NCI-H1048 (cell line): ENCODE results near the gene CTNNBIP1.

Experiments
- DNase-seq: peaks from one replicate; lab custom pipeline; 2025; lab: John Stamatoyannopoulos, UW

Gene CTNNBIP1

DNA sequence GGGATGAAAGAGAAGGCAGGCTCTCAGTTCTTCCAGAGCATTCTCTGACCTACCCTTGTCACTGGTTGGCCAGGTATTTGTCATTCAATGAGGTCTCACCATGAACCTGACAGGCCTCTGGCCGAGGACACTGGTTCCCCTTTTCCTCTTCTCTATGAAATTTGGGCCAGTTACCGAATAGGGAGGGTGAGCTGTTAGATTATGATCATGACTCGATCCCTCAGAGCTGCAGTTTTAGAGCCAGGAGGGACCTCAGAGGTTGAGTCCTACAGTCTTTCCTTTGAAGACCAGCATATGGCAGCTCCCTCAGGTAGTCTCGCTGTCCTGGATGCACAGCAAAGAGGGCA, 56.8 kb downstream of the CTNNBIP1 start:
- no peak for DNase-seq

- DNase-seq: no peak
These were observed 57.4 kb downstream of the CTNNBIP1 start for GRCh38 chr1:9852410-9853248.

GRCh38 chr1:9852004-9852403, 58.1 kb downstream of the CTNNBIP1 start:
- no peak for DNase-seq

DNA sequence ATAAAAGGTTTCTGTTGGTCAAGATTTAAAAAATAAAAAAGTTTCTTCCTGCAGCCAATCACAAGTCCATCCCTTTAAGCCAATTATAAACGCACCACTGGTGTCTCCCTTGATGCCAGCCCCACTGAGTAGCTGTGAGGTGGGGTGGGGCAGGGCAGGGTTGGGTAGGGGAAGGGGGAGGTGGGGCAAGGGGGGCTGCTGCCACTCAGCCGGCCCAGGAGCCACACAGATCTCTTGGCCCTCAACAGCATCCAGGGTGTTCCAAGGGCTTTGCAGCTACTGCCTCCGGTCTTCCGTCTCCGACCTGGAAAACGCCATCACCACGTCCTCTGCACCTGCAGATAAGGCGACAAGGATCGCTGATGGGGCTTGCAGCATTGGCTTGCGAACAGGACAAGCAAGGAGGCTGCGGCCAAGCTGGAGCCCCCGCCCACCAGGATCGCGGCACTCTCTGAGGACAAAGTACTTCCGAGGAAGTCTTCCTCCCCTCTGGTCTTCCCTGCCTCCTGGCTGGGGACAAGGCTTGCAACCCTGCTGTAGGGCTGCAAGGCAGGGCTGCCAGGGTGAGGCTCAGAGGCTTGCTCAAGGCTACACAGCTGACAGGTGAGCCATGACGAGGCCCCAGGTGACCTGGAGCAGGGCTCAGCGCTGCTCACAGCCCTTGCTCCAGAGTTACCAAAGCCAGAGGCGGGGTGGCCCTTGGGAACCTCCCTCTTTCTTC, 59.5 kb downstream of the CTNNBIP1 start:
- no peak for DNase-seq

DNA sequence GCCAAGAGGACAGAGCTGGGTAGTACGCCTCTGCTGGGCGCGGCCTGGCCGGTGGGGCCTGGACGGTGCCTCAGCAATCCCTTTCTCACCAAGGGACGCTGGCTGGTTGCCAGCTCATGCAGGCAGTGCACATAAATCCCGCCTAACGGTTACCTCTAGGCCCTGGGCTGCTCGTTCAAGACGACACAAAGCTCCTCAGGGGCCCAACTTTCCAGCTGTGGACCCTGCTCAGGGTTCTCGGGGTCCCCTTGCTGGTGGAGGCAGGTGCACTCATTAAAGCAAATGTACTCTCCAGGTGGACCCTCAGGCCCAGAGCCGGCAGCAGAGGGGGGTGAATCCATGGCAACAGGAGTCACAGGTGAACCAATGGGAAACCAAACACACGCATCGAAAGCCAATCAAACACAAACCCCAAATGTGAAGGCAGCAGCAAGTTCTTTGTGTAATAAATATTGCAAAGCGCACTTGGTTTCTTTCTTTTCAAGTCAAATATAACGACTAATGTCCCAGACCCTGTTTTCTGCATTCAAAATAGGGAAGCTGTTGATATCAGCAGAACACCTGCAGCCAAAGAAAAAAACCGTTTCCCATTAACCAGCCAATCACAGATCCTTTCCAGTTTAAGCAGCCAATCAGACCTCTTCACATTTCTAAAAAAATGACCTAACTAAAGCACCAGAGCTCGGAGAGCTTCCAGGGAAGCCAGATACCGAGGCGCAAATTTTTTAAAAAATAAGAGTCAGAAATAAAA, 60.2 kb downstream of the CTNNBIP1 start:
- DNase-seq: no peak

- DNase-seq: no peak
These were observed 62.0 kb downstream of the CTNNBIP1 start for GRCh38 chr1:9848022-9848421.

DNA sequence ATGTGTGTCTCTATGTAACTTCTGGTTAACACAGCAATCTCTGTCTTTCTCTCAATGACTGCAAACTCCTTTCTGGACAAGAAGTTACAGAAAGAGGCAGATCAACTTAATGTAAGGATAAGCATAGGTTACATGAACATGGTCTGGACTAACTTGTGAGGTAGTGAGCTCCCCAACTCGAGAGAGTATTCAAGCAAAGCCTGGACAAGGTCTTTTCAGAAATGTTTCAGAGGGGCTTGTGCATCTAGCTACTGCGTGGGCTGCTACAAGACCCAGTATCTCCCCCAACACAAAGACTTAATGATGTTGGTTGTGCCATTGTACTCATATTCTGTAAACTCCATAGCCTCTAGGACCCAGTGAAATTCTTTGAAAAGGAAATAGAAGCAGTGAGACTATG, 62.8 kb downstream of the CTNNBIP1 start:
- DNase-seq: no peak

DNA sequence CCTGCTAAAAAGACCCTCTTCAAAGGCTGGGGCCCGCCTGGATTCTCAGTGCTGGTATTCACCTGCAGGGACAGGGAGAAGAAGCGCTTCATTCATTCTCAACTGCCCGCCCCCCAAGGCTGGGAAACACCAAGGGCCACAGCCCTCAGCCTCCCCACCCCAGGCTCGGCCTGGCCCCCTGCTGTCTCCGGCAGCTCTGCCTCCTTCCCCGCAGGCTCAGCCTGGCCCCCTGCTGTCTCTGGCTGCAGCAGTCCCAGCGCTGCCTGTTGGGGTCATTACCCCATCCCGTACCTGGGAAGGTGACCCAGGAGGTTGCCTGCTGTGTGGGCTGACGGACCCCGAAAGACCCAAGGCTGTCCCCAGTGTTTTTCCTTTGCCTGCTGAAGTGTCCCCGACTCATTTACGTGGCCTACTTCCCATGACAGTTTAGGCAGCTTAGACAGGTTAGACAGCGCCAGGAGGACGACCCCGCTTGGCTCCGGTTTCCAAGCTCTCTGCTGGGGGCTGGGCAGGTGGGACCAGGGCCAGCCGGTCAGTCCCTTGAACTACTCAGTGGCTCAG, 63.4 kb downstream of the CTNNBIP1 start:
- no peak for DNase-seq

- DNase-seq: no peak
These were observed 64.2 kb downstream of the CTNNBIP1 start for GRCh38 chr1:9845914-9846313.

DNA sequence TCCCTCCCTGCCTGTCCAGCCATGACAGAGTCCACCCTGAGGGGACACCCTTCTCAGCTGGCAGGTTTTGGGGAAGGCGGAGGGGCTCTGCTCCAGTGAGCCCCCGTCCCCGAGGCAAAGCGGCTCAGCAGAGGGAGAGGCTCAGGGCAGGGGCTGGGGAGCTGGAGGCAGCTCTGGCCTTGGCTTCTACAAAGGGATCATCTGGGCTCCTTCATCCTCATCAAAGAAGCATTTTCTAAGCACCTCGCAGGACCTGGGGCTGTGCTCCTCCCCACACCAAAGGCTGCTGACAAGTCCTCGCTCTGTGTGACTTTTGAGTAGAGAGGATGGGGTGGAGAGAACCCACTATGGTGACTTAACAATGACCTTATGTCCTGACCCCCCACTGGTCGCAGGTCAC, 65.3 kb downstream of the CTNNBIP1 start:
- no peak for DNase-seq

- no peak for DNase-seq
These were observed 66.0 kb downstream of the CTNNBIP1 start for GRCh38 chr1:9844106-9844505.

DNA sequence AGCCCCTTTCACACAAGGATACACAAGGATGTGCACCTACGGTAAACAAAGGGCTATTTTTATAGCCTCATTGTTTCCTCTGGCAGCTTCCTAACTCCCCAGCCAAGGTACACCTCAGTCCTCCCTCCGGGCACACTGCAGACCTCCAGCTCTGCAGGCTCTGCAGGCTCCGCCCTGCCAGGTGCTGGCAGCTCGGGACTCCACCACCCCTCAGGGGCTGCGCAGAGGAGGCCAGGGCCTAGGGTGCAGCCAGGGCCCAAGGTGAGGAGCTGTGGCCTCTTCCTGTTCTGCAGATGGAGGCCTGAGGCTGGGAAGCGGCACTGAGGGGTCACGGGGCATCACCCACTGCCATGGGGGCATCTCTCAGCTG, 66.5 kb downstream of the CTNNBIP1 start:
- DNase-seq: no peak

DNA sequence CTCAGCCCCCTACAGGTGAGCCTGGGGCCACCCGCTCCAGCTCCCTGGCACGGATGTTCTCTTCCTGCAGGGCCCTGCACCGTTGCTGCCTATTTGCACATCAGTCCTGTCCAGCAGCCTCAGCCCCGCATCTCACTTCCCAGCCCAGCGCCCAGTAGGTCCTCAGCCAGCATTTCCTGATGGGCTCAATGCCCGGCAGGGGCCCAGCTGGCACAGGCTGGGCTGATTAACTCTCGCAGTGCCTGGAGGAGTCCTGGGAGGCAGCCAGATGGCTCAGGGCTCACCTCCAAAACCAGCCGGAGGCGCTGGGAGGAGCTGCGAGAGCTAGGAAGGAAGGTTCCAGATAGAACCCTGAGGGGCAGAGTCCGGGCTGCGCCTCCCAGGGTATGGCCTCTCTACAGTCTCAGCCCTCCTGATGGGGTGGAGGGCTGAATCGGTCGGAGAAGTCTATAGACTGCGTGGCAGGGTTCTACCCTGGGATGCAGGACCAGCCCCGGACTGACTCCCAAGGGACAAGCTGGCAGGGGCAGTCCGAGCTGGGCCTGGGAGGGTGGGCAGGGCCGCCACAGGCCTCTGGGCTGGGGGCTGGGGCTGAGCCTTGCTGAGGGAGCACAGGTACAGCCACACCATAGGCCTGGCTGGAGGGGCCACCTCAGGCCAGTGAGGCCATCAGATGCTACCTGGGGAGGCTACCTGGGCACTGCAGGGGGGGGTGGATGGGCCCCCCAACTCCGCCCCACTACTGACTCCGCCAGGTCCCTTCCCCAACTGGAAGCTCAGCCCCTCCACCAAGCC, 67.1 kb downstream of the CTNNBIP1 start:
- no peak for DNase-seq

DNA sequence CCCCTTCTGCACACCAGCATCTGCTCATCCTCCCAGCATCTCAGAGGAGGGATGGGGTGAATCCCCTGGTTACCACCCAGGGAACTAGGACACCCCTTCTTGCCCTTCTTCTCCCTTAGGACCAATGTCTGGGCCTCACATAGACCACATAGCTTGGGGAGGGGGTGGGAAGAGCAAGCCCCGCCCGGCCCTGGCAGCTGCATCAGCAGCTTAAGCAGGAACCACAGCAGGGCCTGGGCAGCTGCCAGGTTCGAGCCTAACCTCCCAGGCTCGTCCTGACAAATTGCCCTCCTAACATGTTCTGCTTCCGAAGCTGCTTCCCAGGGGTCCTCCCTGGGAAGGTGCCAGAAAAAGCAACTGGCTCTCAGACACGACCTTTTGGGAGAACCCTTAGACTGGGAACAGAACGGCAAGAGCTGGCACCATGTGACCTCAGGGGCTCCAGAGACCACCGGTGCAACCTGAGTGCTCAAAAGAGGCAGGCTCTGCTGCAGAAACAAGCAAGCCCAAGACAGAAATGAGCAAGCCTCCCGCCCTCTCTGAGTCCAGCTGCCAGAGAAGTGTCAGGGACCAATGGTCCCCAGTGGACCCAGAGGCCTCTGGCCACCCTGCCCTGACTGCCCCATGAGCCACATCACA, 67.9 kb downstream of the CTNNBIP1 start:
- no peak for DNase-seq

- no peak for DNase-seq
These were observed 68.6 kb downstream of the CTNNBIP1 start for GRCh38 chr1:9841460-9841859.

DNA sequence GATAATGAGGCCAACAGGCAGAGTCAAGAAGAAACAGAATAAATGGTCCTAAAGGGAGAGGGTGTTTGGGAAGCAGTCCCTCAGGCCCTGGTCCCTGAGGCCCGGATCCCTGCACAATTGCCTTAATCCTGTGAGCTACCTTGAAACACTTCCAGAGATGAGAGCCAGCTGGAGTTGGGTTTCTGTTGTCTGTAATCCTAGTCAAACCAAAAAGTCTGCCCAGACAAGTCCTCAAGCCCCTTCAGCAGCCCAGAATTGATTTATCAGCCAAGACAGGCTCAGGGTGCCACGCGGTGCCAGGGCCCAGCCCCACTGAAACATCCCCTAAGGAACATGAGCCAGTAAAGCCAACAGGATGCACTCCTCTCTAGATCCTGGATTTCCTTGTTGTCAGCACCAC, 69.9 kb downstream of the CTNNBIP1 start:
- DNase-seq: no peak

DNA sequence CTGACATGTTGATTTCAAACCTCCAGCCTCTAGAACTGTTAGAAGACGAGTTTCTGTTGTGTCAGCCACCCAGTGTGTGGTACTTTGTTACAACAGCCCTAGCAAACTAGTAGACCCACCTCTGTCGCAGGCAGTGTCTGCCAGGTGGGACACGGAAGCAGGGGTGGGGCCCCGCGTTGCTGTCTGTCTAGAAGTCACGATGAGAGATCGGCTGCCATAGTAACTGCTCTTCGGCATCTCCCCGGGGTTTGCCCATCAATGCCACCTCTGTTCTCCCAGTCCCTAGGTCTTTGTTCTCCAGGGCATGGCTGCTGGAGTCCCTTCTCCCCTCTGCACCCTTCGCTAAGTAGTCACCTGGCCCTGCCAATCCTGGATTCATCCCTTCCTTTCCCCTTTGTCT, 71.1 kb downstream of the CTNNBIP1 start:
- no peak for DNase-seq

DNA sequence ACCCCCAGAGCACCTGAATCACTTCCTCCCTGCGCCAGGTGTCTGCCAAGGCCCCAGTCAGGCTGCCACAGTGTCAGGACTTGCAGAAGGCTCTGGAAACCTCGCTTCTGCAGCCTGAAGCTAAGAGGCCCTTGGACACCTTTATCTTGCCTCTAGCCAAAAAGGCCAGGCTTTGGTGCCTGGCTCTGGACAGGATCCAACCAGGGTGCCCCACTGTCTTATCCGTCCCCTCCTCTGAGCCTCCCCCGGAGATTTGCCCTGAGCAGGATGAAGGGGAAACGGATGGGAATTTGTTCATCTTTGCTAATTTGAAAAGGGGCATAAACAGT, 73.5 kb downstream of the CTNNBIP1 start:
- no peak for DNase-seq

- no peak for DNase-seq
These were observed 74.1 kb downstream of the CTNNBIP1 start for GRCh38 chr1:9835758-9836631.

- DNase-seq: no peak
These were observed 74.7 kb downstream of the CTNNBIP1 start for GRCh38 chr1:9835404-9835757.

GRCh38 chr1:9833632-9834031, 76.4 kb downstream of the CTNNBIP1 start:
- no peak for DNase-seq
